ENCODE measurements around the gene SPOCK1. TPM values are rescaled to one million over a fixed set of nuclear protein-coding genes. Genes with fewer than 3 reads are reported as not detected.

SPOCK1 gene
- total RNA-seq, 1 donor from 2014 or later = 3.7 TPM

DNA sequence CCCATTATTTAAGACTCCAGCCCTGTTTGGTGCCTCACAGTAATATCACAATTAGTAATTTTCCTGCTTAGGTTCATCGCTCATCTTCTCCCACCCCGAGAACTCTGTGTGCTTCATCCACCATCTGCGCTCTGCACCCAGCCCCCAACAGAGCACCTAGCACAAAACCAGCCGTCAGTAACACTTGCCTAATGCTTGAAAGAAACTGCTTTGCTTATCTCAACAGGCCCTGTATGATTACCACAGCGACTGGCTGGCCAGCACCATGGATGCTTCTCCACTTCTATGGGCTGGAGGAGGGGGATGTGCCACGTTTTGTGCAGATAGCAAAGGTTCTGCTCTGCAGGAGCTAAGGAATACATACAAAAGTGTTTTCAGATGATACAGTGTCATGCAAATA lies 166.8 kb downstream of the SPOCK1 start:
- Histone ChIP-seq H3K36me3 (ENCODE audit: control insufficient read depth in 3 of 3, insufficient read depth in 3 of 3, low read length in 3 of 3) (no peaks in the 10 kb centered on the region), H3K4me3 (ENCODE audit: low read length in 3 of 3) (no peak overlapping the region), H3K9me3 (ENCODE audit: control insufficient read depth in 3 of 3, low read length in 3 of 3) (no peaks in the 10 kb centered on the region), H3K27ac (ENCODE audit: low read depth, low read length) (no peak overlapping the region), H3K27me3 (ENCODE audit: control insufficient read depth in 3 of 3, insufficient read depth in 3 of 3, low read length in 3 of 3) (no peaks in the 10 kb centered on the region), H3K9ac (ENCODE audit: low read depth in 1 of 3, low read length in 3 of 3) (no peak overlapping the region), H3K4me1 (ENCODE audit: control insufficient read depth in 3 of 3, insufficient read depth in 3 of 3, low read length in 3 of 3) (no peaks in the 10 kb centered on the region)

DNA sequence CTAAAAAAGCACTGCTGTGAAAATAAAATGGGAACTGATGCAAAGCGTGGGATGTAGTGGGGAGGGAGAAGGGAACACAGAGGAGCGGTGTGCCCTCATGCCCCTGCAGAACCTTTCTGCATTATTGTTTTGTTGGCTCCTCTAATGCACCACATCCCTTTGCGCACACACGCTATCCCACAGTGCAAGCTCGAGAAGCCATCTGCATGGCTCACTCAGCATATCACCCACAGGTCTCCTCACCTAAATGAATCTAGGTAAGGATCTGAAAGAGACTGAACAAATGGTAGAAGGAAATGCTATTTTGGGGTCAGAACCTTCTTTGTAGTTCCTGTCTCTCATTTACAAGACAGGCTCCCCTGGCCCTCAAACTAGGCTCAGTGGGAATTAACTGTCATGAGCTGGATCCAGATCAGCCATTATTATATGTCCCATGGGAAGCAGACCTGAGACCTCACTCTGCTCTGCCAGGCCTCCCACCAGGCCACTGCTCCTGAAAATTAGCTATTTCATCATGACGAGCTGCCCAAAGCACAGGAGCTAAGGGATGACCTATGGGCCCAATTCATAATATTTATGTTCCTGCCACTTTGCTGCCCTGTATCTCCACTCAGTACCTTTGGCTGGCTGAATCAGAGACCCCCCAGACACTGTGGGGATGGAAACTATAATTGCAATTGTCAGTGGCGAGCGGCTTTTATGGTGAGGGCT lies 169.4 kb downstream of the SPOCK1 start:
- no peak overlapping the region for H3K27ac ChIP-seq (ENCODE audit: low read depth, low read length)
- no peak overlapping the region for H3K4me3 ChIP-seq (ENCODE audit: low read length in 3 of 3)

DNA sequence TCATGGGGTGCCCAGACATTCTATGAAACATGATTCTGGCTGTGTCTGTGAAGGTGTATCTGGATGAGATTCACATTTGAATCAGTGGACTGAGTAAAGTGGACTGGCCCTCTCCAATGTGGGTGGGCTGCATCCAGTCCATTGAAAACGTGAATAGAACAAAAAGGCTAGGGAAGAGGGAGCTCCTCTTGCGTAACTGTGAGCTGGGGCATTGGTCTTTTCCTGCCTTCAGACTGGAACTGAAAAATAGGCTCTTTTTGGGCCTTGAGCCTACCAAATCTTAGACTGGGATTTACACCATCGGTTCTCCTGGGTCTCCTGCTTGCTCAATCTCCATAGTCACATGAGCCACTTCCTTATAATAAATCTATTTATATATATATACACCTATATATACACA lies 170.1 kb downstream of the SPOCK1 start:
- Histone ChIP-seq H3K27ac (ENCODE audit: low read depth, low read length) (no peak overlapping the region), H3K9ac (ENCODE audit: low read depth in 1 of 3, low read length in 3 of 3) (no peak overlapping the region), H3K4me1 (ENCODE audit: control insufficient read depth in 3 of 3, insufficient read depth in 3 of 3, low read length in 3 of 3) (no peaks in the 10 kb centered on the region), H3K4me3 (ENCODE audit: low read length in 3 of 3) (no peak overlapping the region), H3K27me3 (ENCODE audit: control insufficient read depth in 3 of 3, insufficient read depth in 3 of 3, low read length in 3 of 3) (no peaks in the 10 kb centered on the region), H3K9me3 (ENCODE audit: control insufficient read depth in 3 of 3, low read length in 3 of 3) (no peaks in the 10 kb centered on the region), H3K36me3 (ENCODE audit: control insufficient read depth in 3 of 3, insufficient read depth in 3 of 3, low read length in 3 of 3) (no peaks in the 10 kb centered on the region)

More for the DNA sequence above, 169.4 kb downstream of the SPOCK1 start:
- no peaks in the 10 kb centered on the region for H3K4me1 ChIP-seq (ENCODE audit: control insufficient read depth in 3 of 3, insufficient read depth in 3 of 3, low read length in 3 of 3)
- H3K9me3 ChIP-seq (ENCODE audit: control insufficient read depth in 3 of 3, low read length in 3 of 3) = no peaks in the 10 kb centered on the region
- H3K27me3 ChIP-seq (ENCODE audit: control insufficient read depth in 3 of 3, insufficient read depth in 3 of 3, low read length in 3 of 3) = no peaks in the 10 kb centered on the region
- no peak overlapping the region for H3K9ac ChIP-seq (ENCODE audit: low read depth in 1 of 3, low read length in 3 of 3)
- H3K36me3 ChIP-seq (ENCODE audit: control insufficient read depth in 3 of 3, insufficient read depth in 3 of 3, low read length in 3 of 3) = no peaks in the 10 kb centered on the region

DNA sequence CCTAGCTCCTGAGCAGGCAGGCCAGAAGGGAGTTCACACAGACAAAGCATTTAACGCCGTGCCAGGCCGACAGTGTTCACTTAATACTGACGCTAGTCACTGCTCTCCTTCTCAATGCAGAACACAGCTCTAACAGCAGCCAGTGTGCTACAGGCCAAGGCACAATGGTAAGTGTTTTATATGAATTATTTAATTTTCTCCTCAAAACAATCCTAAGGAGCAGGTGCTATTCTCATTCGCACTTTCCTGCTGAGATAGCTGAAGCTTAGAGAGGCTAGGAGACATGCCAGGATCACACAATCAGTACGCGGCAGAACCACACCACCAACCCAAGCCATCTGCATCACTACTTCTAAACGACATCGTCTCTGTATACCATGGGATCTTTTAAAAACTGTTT lies 170.7 kb downstream of the SPOCK1 start:
- H3K9me3 ChIP-seq (ENCODE audit: control insufficient read depth in 3 of 3, low read length in 3 of 3) = no peaks in the 10 kb centered on the region
- no peaks in the 10 kb centered on the region for H3K27me3 ChIP-seq (ENCODE audit: control insufficient read depth in 3 of 3, insufficient read depth in 3 of 3, low read length in 3 of 3)
- H3K9ac ChIP-seq (ENCODE audit: low read depth in 1 of 3, low read length in 3 of 3) = no peak overlapping the region
- H3K4me3 ChIP-seq (ENCODE audit: low read length in 3 of 3) = no peak overlapping the region
- no peaks in the 10 kb centered on the region for H3K36me3 ChIP-seq (ENCODE audit: control insufficient read depth in 3 of 3, insufficient read depth in 3 of 3, low read length in 3 of 3)
- H3K27ac ChIP-seq (ENCODE audit: low read depth, low read length) = no peak overlapping the region
- H3K4me1 ChIP-seq (ENCODE audit: control insufficient read depth in 3 of 3, insufficient read depth in 3 of 3, low read length in 3 of 3) = no peaks in the 10 kb centered on the region

DNA sequence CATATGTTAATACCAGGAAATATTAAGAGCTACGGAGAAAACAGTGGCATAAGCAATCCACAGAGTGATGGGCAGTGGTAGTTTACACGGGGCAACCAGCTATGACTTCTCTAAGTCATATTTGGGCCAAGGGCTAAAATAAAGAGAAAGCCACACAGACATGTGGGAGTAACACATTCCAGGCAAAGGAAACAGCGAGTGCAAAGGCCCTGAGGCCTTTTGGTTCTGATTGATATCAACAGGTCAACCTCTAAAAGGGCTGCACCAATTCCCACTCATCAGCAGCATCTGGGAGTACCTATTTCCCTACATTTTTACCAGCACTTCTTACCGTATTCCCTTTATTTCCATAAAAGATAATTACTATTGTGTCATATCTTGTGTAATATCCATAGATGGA lies 173.4 kb downstream of the SPOCK1 start:
- Histone ChIP-seq H3K27me3 (ENCODE audit: control insufficient read depth in 3 of 3, insufficient read depth in 3 of 3, low read length in 3 of 3) (no peaks in the 10 kb centered on the region), H3K4me3 (ENCODE audit: low read length in 3 of 3) (no peak overlapping the region), H3K27ac (ENCODE audit: low read depth, low read length) (no peak overlapping the region), H3K36me3 (ENCODE audit: control insufficient read depth in 3 of 3, insufficient read depth in 3 of 3, low read length in 3 of 3) (no peaks in the 10 kb centered on the region), H3K9me3 (ENCODE audit: control insufficient read depth in 3 of 3, low read length in 3 of 3) (no peaks in the 10 kb centered on the region), H3K4me1 (ENCODE audit: control insufficient read depth in 3 of 3, insufficient read depth in 3 of 3, low read length in 3 of 3) (no peaks in the 10 kb centered on the region), H3K9ac (ENCODE audit: low read depth in 1 of 3, low read length in 3 of 3) (no peak overlapping the region)

DNA sequence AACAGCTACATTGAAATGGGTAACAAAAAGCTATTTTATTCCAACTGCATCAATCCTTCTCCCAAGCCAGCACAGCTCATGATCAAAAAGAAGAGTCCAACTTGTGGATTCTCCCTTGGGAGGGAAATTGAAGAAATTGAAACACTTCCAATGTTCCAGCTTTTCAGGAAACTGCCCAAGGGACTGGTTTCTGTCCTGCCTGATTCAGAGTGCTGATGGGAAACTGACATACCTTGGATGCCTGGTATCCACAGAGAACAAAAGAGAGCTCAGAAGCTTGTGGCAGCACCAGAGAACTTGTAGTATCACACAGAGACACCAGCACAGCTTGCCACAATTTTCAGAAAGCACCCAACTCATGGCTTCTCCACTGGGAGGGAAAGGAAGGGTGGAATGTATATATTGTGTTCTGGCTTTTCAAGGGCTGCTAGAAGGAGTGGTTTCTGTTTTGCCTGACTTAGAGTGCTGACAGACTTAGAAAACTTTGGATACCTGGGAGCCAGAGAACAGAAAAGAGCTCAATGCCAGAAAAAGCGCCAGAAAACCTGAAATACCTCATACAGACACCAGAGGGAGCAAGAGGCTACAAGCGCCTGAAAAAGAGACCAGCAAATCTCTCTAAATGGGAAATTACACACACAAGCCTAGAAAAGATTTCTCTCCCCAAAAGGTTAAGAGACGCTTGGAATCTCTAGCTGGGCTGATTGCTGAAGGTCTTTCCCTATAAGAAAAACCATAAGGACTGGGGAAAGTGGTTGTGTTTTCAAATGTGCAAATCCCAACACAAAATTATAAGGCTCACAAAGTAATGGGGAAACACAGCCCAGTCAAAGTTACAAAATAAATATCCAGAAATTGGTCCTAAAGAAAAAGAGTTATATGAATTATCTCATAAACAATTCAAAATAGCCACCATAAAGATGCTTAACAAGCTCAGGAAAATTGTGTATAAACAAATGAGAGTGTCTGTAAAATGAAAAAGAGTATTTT lies 178.8 kb downstream of the SPOCK1 start:
- Histone ChIP-seq H3K36me3 (ENCODE audit: control insufficient read depth in 3 of 3, insufficient read depth in 3 of 3, low read length in 3 of 3) (no peaks in the 10 kb centered on the region), H3K4me1 (ENCODE audit: control insufficient read depth in 3 of 3, insufficient read depth in 3 of 3, low read length in 3 of 3) (peaks cover 14 to 20% (median 19%) of the 10 kb centered on the region in 3 donors), H3K9me3 (ENCODE audit: control insufficient read depth in 3 of 3, low read length in 3 of 3) (no peaks in the 10 kb centered on the region), H3K9ac (ENCODE audit: low read depth in 1 of 3, low read length in 3 of 3) (no peak overlapping the region), H3K4me3 (ENCODE audit: low read length in 3 of 3) (no peak overlapping the region), H3K27ac (ENCODE audit: low read depth, low read length) (no peak overlapping the region), H3K27me3 (ENCODE audit: control insufficient read depth in 3 of 3, insufficient read depth in 3 of 3, low read length in 3 of 3) (no peaks in the 10 kb centered on the region)

DNA sequence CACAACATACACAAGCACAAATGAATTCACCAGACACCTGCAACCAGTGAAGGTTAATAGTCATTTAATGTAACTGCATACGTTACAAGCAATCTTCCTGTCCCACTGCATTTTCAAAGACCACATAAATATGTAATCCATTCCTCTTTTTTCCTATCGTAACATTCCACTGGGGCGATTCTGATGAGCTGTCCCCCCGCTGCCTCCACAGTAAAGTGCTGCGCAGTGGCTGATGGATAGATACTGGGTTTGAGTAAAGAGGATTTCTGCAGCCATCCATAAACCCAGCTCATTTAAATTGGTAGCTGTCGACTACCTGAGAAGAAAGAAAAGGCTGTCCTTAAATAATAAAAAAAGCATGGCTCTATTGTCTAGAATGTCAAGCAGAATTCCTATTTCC lies 181.1 kb downstream of the SPOCK1 start:
- Histone ChIP-seq H3K27ac (ENCODE audit: low read depth, low read length) (no peak overlapping the region), H3K9me3 (ENCODE audit: control insufficient read depth in 3 of 3, low read length in 3 of 3) (no peaks in the 10 kb centered on the region), H3K4me1 (ENCODE audit: control insufficient read depth in 3 of 3, insufficient read depth in 3 of 3, low read length in 3 of 3) (peaks cover 14 to 22% (median 21%) of the 10 kb centered on the region in 3 donors), H3K27me3 (ENCODE audit: control insufficient read depth in 3 of 3, insufficient read depth in 3 of 3, low read length in 3 of 3) (no peaks in the 10 kb centered on the region), H3K9ac (ENCODE audit: low read depth in 1 of 3, low read length in 3 of 3) (no peak overlapping the region), H3K36me3 (ENCODE audit: control insufficient read depth in 3 of 3, insufficient read depth in 3 of 3, low read length in 3 of 3) (no peaks in the 10 kb centered on the region), H3K4me3 (ENCODE audit: low read length in 3 of 3) (no peak overlapping the region)

DNA sequence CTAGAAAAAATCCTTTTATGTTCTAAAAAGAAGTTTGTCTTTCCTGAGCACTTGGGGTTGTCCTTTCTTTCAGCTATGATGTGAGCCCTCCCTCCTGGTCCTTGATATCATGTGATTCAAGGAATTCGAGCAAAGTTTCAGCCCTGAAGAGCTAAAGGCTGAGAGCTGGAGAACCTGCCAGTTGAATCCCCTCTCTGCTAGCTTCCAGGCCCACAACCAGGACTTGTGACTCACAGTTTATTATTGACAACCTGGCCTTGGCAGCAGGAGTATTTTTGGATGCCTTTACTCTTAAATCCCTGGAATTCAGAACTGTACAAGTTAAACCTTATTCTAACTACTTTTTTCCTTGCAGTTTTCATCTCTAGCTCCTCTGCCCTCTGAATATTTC lies 182.8 kb downstream of the SPOCK1 start:
- H3K27ac ChIP-seq (ENCODE audit: low read depth, low read length) = peak overlapping the region; percentile 42
- H3K4me3 ChIP-seq (ENCODE audit: low read length in 3 of 3) = peak overlapping the region in 1 of 3 donors; percentile 18
- no peaks in the 10 kb centered on the region for H3K9me3 ChIP-seq (ENCODE audit: control insufficient read depth in 3 of 3, low read length in 3 of 3)
- H3K9ac ChIP-seq (ENCODE audit: low read depth in 1 of 3, low read length in 3 of 3) = no peak overlapping the region
- no peaks in the 10 kb centered on the region for H3K27me3 ChIP-seq (ENCODE audit: control insufficient read depth in 3 of 3, insufficient read depth in 3 of 3, low read length in 3 of 3)
- H3K4me1 ChIP-seq (ENCODE audit: control insufficient read depth in 3 of 3, insufficient read depth in 3 of 3, low read length in 3 of 3) = peaks cover 14 to 22% (median 21%) of the 10 kb centered on the region in 3 donors
- H3K36me3 ChIP-seq (ENCODE audit: control insufficient read depth in 3 of 3, insufficient read depth in 3 of 3, low read length in 3 of 3) = no peaks in the 10 kb centered on the region

DNA sequence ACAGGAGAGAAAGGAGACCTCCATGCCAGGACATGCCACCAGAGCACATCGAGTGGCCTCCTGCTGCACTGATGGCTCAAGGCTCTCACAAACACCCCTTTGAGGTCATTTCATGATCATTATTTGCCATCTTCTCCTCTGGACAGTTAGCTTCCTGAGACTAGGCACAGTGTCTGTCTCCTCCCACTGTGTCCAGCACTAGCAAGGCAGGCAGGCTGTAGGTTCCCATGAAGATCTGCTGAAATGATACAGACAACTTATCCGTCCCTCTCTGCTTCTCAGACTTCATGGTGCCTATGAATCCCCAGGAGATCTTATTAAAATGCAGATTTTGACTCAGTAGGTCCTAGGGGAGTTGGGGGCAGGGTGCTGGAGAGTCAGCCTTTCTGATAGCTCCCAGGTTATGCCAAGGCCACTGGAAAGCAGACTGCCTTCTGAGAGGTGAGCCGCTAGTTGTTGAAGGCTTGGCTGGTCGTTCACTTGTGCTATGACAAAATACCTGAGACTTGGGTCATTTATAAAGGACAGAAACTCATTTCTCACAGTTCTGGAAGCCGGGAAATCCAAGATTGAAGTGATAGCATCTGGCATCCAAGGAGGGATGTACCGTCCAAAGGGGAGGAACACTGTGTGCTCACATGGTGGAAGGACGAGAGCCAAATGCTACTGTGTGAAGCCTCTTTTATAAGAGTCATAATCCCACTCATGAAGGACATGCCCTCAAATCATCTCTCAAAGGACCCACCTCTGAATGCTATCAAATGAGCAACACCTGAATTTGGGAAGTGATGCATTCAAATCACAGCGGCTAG lies 183.4 kb downstream of the SPOCK1 start:
- no peak overlapping the region for H3K9ac ChIP-seq (ENCODE audit: low read depth in 1 of 3, low read length in 3 of 3)
- no peaks in the 10 kb centered on the region for H3K36me3 ChIP-seq (ENCODE audit: control insufficient read depth in 3 of 3, insufficient read depth in 3 of 3, low read length in 3 of 3)
- H3K27ac ChIP-seq (ENCODE audit: low read depth, low read length) = peak overlapping the region; percentile 42
- peak overlapping the region in 2 of 3 donors; percentile 18 to 25 for H3K4me3 ChIP-seq (ENCODE audit: low read length in 3 of 3)
- no peaks in the 10 kb centered on the region for H3K27me3 ChIP-seq (ENCODE audit: control insufficient read depth in 3 of 3, insufficient read depth in 3 of 3, low read length in 3 of 3)
- H3K9me3 ChIP-seq (ENCODE audit: control insufficient read depth in 3 of 3, low read length in 3 of 3) = no peaks in the 10 kb centered on the region
- peaks cover 14 to 22% (median 21%) of the 10 kb centered on the region in 3 donors for H3K4me1 ChIP-seq (ENCODE audit: control insufficient read depth in 3 of 3, insufficient read depth in 3 of 3, low read length in 3 of 3)
